Measurements from ENCODE around the gene NTHL1. TPM values are rescaled to one million over a fixed set of nuclear protein-coding genes. Genes with fewer than 3 reads are reported as not detected.

NTHL1 gene
- total RNA-seq, 4 donors from 2014 or later = 3.5 to 13.6 (median 6.4) TPM

DNA sequence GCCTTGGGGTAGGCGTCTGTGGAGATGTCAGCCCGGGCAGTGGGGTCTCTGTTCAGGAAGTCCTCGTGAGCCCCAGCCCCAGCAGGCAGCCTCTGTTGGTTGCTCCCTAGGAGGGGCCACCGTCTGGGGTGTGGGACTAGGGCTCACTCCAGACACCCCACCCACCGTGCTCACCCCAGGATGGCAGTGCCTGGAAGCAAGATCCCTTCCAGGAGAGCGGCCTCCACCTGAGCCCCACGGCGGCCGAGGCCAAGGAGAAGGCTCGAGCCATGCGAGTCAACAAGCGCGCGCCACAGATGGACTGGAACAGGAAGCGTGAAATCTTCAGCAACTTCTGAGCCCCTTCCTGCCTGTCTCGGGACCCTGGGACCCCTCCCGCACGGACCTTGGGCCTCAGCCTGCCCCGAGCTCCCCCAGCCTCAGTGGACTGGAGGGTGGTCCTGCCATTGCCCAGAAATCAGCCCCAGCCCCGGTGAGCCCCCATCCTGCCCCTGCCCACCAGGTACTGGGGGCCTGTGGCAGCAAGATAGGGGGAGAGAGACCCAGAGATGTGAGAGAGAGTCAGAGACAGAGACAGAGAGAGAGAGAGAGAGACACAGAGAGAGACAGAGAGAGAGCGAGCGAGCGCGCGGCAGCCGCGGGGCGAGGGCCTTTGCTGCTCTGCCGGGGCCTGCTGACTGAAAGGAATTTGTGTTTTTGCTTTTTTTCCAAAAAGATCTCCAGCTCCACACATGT lies 9.8 kb downstream of the NTHL1 start:
- Histone ChIP-seq H3K27me3 (no peaks in the 10 kb centered on the region), H3K4me1 (peaks cover 29 to 48% of the 10 kb centered on the region in 2 donors), H3K36me3 (no peaks in the 10 kb centered on the region), H3K27ac (peak overlapping the region; percentile 67 to 84 (median 76)), H3K4me3 (peak overlapping the region in 3 of 4 donors; percentile 28 to 62 (median 32)), H3K9me3 (no peaks in the 10 kb centered on the region)
- ATAC-seq = no peak
- no peak for DNase-seq
- TF ChIP-seq POLR2A (IDR thresholded peaks at IDR 0.05) = no peak
- TF ChIP-seq, protein P1, sequence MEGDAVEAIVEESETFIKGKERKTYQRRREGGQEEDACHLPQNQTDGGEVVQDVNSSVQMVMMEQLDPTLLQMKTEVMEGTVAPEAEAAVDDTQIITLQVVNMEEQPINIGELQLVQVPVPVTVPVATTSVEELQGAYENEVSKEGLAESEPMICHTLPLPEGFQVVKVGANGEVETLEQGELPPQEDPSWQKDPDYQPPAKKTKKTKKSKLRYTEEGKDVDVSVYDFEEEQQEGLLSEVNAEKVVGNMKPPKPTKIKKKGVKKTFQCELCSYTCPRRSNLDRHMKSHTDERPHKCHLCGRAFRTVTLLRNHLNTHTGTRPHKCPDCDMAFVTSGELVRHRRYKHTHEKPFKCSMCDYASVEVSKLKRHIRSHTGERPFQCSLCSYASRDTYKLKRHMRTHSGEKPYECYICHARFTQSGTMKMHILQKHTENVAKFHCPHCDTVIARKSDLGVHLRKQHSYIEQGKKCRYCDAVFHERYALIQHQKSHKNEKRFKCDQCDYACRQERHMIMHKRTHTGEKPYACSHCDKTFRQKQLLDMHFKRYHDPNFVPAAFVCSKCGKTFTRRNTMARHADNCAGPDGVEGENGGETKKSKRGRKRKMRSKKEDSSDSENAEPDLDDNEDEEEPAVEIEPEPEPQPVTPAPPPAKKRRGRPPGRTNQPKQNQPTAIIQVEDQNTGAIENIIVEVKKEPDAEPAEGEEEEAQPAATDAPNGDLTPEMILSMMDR (IDR thresholded peaks at IDR 0.05 in 4 of 5, conservative IDR thresholded peaks at IDR 0.05 in 1 of 5) = no peak
- intact Hi-C loops (cut with DNase I; ENCODE audit: low total_unique reads) (no loop called here), in situ Hi-C loops (cut with MboI; ENCODE audit: low sequenced_read_pairs in 4 of 4) (no loop called here)

DNA sequence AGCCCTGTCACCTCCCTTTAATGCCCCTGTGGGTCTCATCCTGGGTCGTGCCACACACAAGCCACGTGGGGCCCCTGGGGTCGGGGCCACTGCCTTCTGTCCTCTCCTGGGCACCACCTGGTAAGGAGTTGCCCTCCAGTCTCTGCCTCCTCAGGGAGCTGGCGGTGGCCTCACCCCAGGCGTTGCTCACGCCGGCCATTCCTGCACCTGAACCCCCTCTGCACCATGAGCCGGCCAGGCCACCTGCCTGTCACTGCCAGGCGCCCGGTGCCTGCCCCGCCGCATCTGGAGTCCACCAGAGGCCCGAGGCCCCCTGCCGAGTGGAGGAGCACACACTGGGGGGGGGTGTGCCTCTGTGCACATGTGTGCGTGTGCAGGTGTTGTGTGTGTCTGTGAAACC lies 10.5 kb downstream of the NTHL1 start:
- intact Hi-C loops (cut with DNase I; ENCODE audit: low total_unique reads) = no loop called here
- Histone ChIP-seq H3K4me1 (peaks cover 29 to 53% of the 10 kb centered on the region in 2 donors), H3K27ac (peak overlapping the region; percentile 67 to 84 (median 76)), H3K36me3 (no peaks in the 10 kb centered on the region), H3K27me3 (no peaks in the 10 kb centered on the region), H3K4me3 (peak overlapping the region; percentile 5 to 62 (median 39)), H3K9me3 (no peaks in the 10 kb centered on the region)
- TF ChIP-seq, protein P1 (IDR thresholded peaks at IDR 0.05 in 4 of 5, conservative IDR thresholded peaks at IDR 0.05 in 1 of 5) = no peak
- TF ChIP-seq POLR2A (IDR thresholded peaks at IDR 0.05) = no peak
- ATAC-seq = no peak
- no peak for DNase-seq
- in situ Hi-C loops (cut with MboI; ENCODE audit: low sequenced_read_pairs in 4 of 4) = no loop called here

DNA sequence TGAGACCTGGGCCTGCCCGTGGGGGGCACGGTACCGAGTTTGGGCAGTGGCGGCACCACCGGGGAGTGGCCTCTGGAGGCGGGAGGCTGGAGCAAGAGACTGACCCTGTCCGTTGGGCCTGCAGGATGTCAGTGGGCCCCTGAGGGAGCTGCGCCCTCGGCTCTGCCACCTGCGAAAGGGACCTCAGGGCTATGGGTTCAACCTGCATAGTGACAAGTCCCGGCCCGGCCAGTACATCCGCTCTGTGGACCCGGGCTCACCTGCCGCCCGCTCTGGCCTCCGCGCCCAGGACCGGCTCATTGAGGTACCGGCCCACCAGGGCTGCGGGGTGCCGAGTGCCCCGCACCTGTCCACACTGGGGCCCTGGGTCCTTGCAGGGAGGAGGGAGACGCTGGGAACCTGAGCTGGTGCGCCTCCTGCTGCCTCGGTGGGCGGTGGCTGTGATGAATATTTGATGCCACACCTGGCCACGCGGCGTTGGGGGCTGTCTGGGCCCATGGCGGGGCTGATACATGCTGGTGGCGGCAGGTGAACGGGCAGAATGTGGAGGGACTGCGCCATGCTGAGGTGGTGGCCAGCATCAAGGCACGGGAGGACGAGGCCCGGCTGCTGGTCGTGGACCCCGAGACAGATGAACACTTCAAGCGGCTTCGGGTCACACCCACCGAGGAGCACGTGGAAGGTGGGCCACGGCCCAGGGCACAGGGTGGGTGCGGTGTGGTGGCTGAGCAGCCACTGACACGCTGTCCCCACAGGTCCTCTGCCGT lies 11.3 kb downstream of the NTHL1 start:
- no peak for TF ChIP-seq POLR2A (IDR thresholded peaks at IDR 0.05)
- TF ChIP-seq, protein P1 (IDR thresholded peaks at IDR 0.05 in 4 of 5, conservative IDR thresholded peaks at IDR 0.05 in 1 of 5) = no peak
- intact Hi-C loops (cut with DNase I; ENCODE audit: low total_unique reads) (no loop called here), in situ Hi-C loops (cut with MboI; ENCODE audit: low sequenced_read_pairs in 4 of 4) (no loop called here)
- Histone ChIP-seq H3K36me3 (no peaks in the 10 kb centered on the region), H3K27ac (peak overlapping the region; percentile 67 to 84 (median 76)), H3K9me3 (no peaks in the 10 kb centered on the region), H3K4me3 (peak overlapping the region; percentile 38 to 62 (median 45)), H3K4me1 (peaks cover 24 to 57% of the 10 kb centered on the region in 2 donors), H3K27me3 (no peaks in the 10 kb centered on the region)
- ATAC-seq (no peak), DNase-seq (no peak)

DNA sequence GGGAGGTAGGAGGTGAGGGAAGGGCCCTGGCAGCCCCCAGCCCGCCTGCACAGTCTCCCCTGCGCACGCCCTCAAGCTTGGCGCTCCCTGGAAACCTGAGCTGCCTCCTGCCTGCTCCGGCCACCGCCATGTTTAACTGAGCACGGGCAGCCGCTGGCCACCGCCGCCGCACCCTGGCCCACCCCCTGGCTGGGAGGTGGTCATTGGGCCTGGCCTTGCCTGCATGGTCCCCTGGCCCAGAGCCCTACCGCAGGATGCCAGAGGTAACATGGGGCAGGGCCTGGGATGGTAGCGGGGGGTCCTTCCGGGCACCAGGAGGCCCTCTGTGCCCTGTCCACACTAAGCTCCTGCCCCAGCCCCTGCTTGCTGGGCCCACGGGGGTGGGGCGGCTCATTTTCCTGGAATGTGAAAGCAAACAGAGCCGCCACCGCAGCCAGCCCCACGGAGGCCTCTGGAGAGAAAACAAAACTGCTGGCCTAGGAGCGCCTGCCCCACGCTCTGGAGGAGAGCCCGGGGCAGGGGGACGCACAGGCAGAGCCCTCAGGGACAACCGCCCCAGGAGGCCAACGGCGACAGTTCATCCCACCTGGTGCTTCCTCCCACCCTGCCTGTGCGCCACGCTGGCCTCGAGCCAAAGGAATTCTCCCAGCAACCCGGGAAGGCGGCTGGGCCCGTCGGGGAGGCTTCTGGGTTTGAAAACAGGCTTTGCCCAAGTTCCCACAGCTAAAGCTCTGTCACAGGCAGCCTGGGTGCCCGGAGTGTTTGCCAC lies 12.0 kb downstream of the NTHL1 start:
- ATAC-seq (no peak), DNase-seq (no peak)
- Histone ChIP-seq H3K27ac (peak overlapping the region; percentile 67 to 84 (median 76)), H3K9me3 (no peaks in the 10 kb centered on the region), H3K4me1 (peaks cover 16 to 50% of the 10 kb centered on the region in 2 donors), H3K4me3 (peak overlapping the region; percentile 38 to 62 (median 45)), H3K36me3 (no peaks in the 10 kb centered on the region), H3K27me3 (no peaks in the 10 kb centered on the region)
- no peak for TF ChIP-seq POLR2A (IDR thresholded peaks at IDR 0.05)
- TF ChIP-seq, protein P1 (IDR thresholded peaks at IDR 0.05 in 4 of 5, conservative IDR thresholded peaks at IDR 0.05 in 1 of 5) = no peak
- in situ Hi-C loops (cut with MboI; ENCODE audit: low sequenced_read_pairs in 4 of 4) (no loop called here), intact Hi-C loops (cut with DNase I; ENCODE audit: low total_unique reads) (no loop called here)

Measured in gastrocnemius medialis (tissue), 4 donors.